Ishikawa (cell line): Measurements from ENCODE around the gene HSPB8.

Experiments used
- RAD21 ChIP-seq: IDR thresholded peaks from 2 replicates; pipeline ENCODE4 v1.6.1; 2012; ENCODE audit warnings: low read depth
- TAF1 ChIP-seq: IDR thresholded peaks from 2 replicates; pipeline ENCODE4 v1.6.1; 2012; ENCODE audit warnings: low read depth, mild to moderate bottlenecking
- TF ChIP-seq, protein P1 (sequence below): IDR thresholded peaks from 2 replicates; pipeline ENCODE4 v1.6.1; 2012

GRCh38 chr12:119154435-119154818 lies 24.3 kb upstream of the HSPB8 start:
- TF ChIP-seq, protein P1, sequence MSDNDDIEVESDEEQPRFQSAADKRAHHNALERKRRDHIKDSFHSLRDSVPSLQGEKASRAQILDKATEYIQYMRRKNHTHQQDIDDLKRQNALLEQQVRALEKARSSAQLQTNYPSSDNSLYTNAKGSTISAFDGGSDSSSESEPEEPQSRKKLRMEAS, result no peak
- TF ChIP-seq RAD21 (no peak), TAF1 (no peak)
